Natural killer cell (primary cell): Measurements from ENCODE around the gene UMPS. TPM values are rescaled to one million over a fixed set of nuclear protein-coding genes. Genes with fewer than 3 reads are reported as not detected.

ENCODE experiments used
- ATAC-seq, 3 donors: fragments of 150-1000 bp in 2 of 3; fragments of 200-7000 bp in 1 of 3; cut with Tn5 transposase; 1 replicate in 1 of 3; 2 replicates in 2 of 3; pipeline ENCODE4 v1.10.0; 2021; ENCODE audit warnings: mild to moderate bottlenecking in 2 of 3, moderate library complexity in 2 of 3
- DNase-seq, 2 donors: peaks; one replicate each; pipeline versions ENCODE4 v3.0.0 to v3.0.0-alpha.2; 2013 to 2021; ENCODE audit warnings: mixed read lengths in 1 of 2
- H3K27ac ChIP-seq: one replicate; pipeline ENCODE4 v1.5.1; 2013; ENCODE audit warnings: mild to moderate bottlenecking, low read length
- H3K27me3 ChIP-seq: one replicate; pipeline ENCODE4 v1.6.1; 2013; ENCODE audit warnings: low read length; ENCODE audit not compliant: control insufficient read depth, insufficient read depth
- H3K36me3 ChIP-seq: one replicate; pipeline ENCODE4 v1.6.1; 2013; ENCODE audit warnings: low read length; ENCODE audit not compliant: control insufficient read depth, insufficient read depth
- H3K4me1 ChIP-seq: one replicate; pipeline ENCODE4 v1.6.1; 2013; ENCODE audit warnings: low read length; ENCODE audit not compliant: control insufficient read depth, insufficient read depth
- H3K4me3 ChIP-seq: one replicate; pipeline ENCODE4 v1.5.1; 2013; ENCODE audit warnings: low read length
- H3K9me3 ChIP-seq: one replicate; pipeline ENCODE4 v1.6.1; 2013; ENCODE audit warnings: low read length; ENCODE audit not compliant: control insufficient read depth, insufficient read depth
- H3K27ac Mint-ChIP-seq, 2 donors: one replicate each; pipeline ENCODE4 v1.8.0; 2022; ENCODE audit warnings: mild to moderate bottlenecking in 2 of 2, mixed read lengths in 2 of 2, moderate library complexity in 1 of 2
- H3K27me3 Mint-ChIP-seq, 2 donors: one replicate each; pipeline ENCODE4 v1.8.0; 2022; ENCODE audit warnings: low read depth in 2 of 2, mixed read lengths in 2 of 2
- H3K36me3 Mint-ChIP-seq: one replicate; pipeline ENCODE4 v1.8.0; 2022; ENCODE audit warnings: mixed read lengths
- H3K4me1 Mint-ChIP-seq, 2 donors: one replicate each; pipeline ENCODE4 v1.8.0; 2022; ENCODE audit warnings: mixed read lengths in 2 of 2
- H3K4me3 Mint-ChIP-seq: one replicate; pipeline ENCODE4 v1.8.0; 2022; ENCODE audit warnings: mild to moderate bottlenecking, moderate library complexity, mixed read lengths
- H3K9me3 Mint-ChIP-seq, 2 donors: one replicate each; pipeline ENCODE4 v1.8.0; 2022; ENCODE audit warnings: mixed read lengths in 2 of 2
- WGBS: methylation state at CpG from one replicate; pipeline ENCODE4 v1.1.7; 2013; ENCODE audit warnings: missing lambda C conversion rate; ENCODE audit not compliant: insufficient coverage; 5-methylcytosine and 5-hydroxymethylcytosine counted together
- intact Hi-C: fragments of 100-400 bp; cut with micrococcal nuclease; formaldehyde crosslinking; loops from one replicate; pipeline ENCODE4 v1.14.2; 2022
- total RNA-seq, 4 donors: library from RNA; stranded (reverse); fragments of 120-200 nt in 1 of 4; gene quantifications; one replicate each; pipeline versions ENCODE4 v1.2.3 to v1.2.4, GENCODE V29; 2013 to 2022
- TF ChIP-seq, protein P1 (sequence below): fragments of 200-600 bp; IDR thresholded peaks from one replicate; pipeline ENCODE4 v1.8.0; 2022; ENCODE audit warnings: antibody characterized with exemption

Gene UMPS
- total RNA-seq, 3 donors from 2014 or later (not counting 1 experiment from before 2014, with no cell fraction given): 9.1 to 21.2 (median 12.2) TPM

DNA sequence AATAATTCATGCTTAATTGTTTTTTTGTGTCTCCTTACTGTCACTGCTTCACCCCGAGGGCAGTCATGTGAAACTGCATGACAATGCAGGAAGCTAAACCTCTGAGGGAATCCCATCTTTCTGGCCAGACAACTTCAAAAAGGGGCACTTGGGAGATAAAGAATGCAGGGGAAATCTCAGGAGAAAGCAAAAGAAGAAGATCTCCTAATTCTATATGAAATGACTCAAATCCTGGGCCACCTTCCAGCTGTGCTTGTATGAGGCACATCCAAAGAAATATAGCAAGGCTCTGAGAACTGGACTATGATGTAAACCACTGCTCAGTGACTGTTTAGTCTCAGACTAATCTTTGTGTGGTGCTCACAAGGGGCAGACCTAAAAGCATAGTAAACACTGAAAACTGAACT is 22.6 kb upstream of the UMPS start:
- Histone ChIP-seq H3K36me3 (no peaks in the 10 kb centered on the region), H3K27me3 (peaks cover 4% of the 10 kb centered on the region), H3K27ac (no peak overlapping the region), H3K4me1 (no peaks in the 10 kb centered on the region), H3K4me3 (no peak overlapping the region), H3K9me3 (no peaks in the 10 kb centered on the region)
- H3K27me3 Mint-ChIP-seq: peaks cover 42 to 53% of the 10 kb centered on the region in 2 donors
- intact Hi-C loops: no loop called here
- no peak overlapping the region for H3K27ac Mint-ChIP-seq
- no peak overlapping the region for H3K4me3 Mint-ChIP-seq
- H3K9me3 Mint-ChIP-seq: no peaks in the 10 kb centered on the region
- no peaks in the 10 kb centered on the region for H3K36me3 Mint-ChIP-seq
- 38% methylated on average over 1 of the region's 1 CpG for WGBS
- TF ChIP-seq, protein P1, sequence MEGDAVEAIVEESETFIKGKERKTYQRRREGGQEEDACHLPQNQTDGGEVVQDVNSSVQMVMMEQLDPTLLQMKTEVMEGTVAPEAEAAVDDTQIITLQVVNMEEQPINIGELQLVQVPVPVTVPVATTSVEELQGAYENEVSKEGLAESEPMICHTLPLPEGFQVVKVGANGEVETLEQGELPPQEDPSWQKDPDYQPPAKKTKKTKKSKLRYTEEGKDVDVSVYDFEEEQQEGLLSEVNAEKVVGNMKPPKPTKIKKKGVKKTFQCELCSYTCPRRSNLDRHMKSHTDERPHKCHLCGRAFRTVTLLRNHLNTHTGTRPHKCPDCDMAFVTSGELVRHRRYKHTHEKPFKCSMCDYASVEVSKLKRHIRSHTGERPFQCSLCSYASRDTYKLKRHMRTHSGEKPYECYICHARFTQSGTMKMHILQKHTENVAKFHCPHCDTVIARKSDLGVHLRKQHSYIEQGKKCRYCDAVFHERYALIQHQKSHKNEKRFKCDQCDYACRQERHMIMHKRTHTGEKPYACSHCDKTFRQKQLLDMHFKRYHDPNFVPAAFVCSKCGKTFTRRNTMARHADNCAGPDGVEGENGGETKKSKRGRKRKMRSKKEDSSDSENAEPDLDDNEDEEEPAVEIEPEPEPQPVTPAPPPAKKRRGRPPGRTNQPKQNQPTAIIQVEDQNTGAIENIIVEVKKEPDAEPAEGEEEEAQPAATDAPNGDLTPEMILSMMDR: no peak
- DNase-seq (no peak), ATAC-seq (no peak)
- H3K4me1 Mint-ChIP-seq: no peaks in the 10 kb centered on the region

DNA sequence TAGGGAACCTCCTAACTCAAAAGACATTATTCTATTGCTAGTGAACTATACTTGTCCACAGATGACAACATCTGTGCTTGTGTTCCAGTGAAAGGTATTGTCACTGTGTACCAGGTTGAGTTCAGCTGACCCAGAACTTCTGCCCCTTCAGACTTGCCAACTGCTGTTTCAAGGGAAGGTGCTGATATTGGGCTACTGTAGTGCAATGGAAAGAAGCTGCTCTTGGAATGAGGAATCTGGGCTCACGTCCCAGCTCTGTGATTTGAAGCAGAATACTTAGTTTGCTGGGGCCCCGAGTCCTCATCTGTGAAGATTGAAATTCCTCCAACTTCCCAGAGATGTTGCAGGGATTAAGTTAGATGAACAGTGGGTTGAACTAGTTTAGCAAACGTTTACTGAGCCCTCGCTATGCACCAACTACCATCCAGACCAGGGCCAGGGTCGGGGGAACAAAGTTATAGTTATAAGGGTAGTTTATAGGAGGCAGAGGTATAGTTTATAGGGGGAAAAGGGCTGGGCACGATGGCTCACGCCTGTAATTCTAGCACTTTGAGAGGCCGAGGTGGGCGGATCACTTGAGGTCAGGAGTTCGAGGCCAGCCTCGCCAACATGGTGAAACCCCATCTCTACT is 15.9 kb upstream of the UMPS start:
- Mint-ChIP-seq H3K4me1 (no peaks in the 10 kb centered on the region), H3K27me3 (peaks cover 45 to 46% of the 10 kb centered on the region in 2 donors), H3K36me3 (no peaks in the 10 kb centered on the region), H3K27ac (no peak overlapping the region), H3K4me3 (no peak overlapping the region), H3K9me3 (no peaks in the 10 kb centered on the region)
- ATAC-seq: no peak
- peaks cover 6% of the 10 kb centered on the region for H3K27me3 ChIP-seq
- H3K4me3 ChIP-seq: no peak overlapping the region
- no peak overlapping the region for H3K27ac ChIP-seq
- 78% methylated on average over 9 of the region's 11 CpGs for WGBS
- TF ChIP-seq, protein P1: no peak
- H3K9me3 ChIP-seq: no peaks in the 10 kb centered on the region
- intact Hi-C loops: no loop called here
- H3K4me1 ChIP-seq: no peaks in the 10 kb centered on the region
- no peak for DNase-seq
- H3K36me3 ChIP-seq: no peaks in the 10 kb centered on the region

DNA sequence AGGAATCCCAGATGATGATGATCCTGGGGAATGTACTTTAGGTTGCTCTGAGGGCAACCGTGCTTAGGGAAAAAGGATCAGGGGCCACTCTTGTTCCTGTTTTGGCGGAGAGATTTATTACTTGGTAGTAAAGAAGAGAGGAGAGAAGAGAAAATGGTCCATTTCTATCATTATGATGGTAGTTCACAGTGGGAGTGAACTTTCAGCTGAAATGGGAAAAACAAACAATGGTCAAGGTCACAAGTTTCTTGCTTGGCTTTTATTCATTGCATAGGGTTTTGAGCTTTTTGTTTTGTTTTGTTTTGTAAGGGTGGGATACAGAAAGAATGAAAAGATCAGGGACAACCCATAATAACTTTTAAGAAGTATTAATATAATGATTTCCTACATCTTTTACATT is 7.7 kb upstream of the UMPS start:
- H3K36me3 Mint-ChIP-seq: no peaks in the 10 kb centered on the region
- H3K36me3 ChIP-seq: no peaks in the 10 kb centered on the region
- H3K4me1 ChIP-seq: no peaks in the 10 kb centered on the region
- H3K9me3 ChIP-seq: no peaks in the 10 kb centered on the region
- H3K27me3 Mint-ChIP-seq: peaks cover 53 to 60% of the 10 kb centered on the region in 2 donors
- 61% methylated on average over 2 of the region's 2 CpGs for WGBS
- H3K27me3 ChIP-seq: peaks cover 25% of the 10 kb centered on the region
- no peaks in the 10 kb centered on the region for H3K4me1 Mint-ChIP-seq
- H3K27ac ChIP-seq: no peak overlapping the region
- no peaks in the 10 kb centered on the region for H3K9me3 Mint-ChIP-seq
- ATAC-seq (no peak), DNase-seq (no peak)
- no peak overlapping the region for H3K4me3 ChIP-seq
- TF ChIP-seq, protein P1: no peak
- H3K4me3 Mint-ChIP-seq: no peak overlapping the region
- intact Hi-C loops: no loop called here
- no peak overlapping the region for H3K27ac Mint-ChIP-seq

DNA sequence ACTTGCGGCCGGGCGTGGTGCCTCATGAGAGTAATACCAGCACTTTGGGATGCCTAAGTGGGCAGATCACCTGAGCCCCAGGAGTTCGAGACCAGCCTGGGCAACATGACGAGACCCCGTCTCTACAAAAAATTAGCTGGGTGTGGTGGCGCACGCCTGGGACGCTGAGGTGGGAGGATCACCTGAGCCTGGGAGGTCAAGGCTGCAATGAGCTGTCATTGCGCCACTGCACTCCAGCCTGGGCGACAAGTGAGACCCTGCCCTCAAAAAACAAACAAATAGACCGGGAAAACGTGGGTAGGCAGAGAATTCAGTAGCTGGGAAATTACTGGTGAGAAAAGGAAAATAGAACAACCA is 667 bp downstream of the UMPS start:
- Mint-ChIP-seq H3K36me3 (no peaks in the 10 kb centered on the region), H3K27ac (peak overlapping the region; percentile 98 to 99), H3K4me3 (peak overlapping the region; percentile 100), H3K4me1 (peaks cover 22 to 28% of the 10 kb centered on the region in 2 donors), H3K9me3 (no peaks in the 10 kb centered on the region), H3K27me3 (peaks cover 11 to 12% of the 10 kb centered on the region in 2 donors)
- H3K9me3 ChIP-seq: no peaks in the 10 kb centered on the region
- peaks cover 18% of the 10 kb centered on the region for H3K27me3 ChIP-seq
- no peak overlapping the region for H3K27ac ChIP-seq
- ATAC-seq (no peak), DNase-seq (no peak)
- peaks cover 12% of the 10 kb centered on the region for H3K4me1 ChIP-seq
- intact Hi-C loops: no loop called here
- H3K36me3 ChIP-seq: no peaks in the 10 kb centered on the region
- WGBS: 22% methylated on average over 13 of the region's 13 CpGs
- peak overlapping the region; percentile 98 for H3K4me3 ChIP-seq
- TF ChIP-seq, protein P1: no peak
